ENCODE results near the gene TARBP1.

DNA sequence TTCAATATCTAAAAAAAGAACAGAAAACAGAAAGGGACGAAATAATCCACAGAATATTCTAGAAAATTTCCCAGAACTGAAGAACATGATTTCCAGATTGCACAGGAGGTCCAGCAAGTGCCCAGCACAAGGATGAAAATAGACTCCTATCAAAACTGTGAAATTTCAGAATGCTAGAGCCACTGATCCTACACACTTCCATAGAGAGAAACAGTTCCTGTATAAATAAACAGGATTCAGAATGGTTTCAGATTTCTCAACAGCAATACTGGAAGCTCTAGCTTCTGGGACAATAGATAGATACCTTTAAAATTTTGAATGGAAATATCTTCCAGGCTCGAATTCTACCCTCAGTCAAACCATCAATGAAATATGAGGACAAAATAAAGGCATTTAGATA, 4.6 kb downstream of the TARBP1 start:
- TF ChIP-seq, protein P1, sequence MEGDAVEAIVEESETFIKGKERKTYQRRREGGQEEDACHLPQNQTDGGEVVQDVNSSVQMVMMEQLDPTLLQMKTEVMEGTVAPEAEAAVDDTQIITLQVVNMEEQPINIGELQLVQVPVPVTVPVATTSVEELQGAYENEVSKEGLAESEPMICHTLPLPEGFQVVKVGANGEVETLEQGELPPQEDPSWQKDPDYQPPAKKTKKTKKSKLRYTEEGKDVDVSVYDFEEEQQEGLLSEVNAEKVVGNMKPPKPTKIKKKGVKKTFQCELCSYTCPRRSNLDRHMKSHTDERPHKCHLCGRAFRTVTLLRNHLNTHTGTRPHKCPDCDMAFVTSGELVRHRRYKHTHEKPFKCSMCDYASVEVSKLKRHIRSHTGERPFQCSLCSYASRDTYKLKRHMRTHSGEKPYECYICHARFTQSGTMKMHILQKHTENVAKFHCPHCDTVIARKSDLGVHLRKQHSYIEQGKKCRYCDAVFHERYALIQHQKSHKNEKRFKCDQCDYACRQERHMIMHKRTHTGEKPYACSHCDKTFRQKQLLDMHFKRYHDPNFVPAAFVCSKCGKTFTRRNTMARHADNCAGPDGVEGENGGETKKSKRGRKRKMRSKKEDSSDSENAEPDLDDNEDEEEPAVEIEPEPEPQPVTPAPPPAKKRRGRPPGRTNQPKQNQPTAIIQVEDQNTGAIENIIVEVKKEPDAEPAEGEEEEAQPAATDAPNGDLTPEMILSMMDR (IDR thresholded peaks at IDR 0.05) = no peak
- no peak for TF ChIP-seq POLR2A (IDR thresholded peaks at IDR 0.05)
